Stimulated activated CD4-positive, alpha-beta T cell treated with anti-CD3 and anti-CD28 coated beads, Interleukin-15, amount 100 ng/mL, for 1 hour (primary cell): ENCODE data around the gene JADE2.

Experiments used
- DNase-seq, 2 donors: peaks; one replicate each; pipeline ENCODE4 v3.0.0-alpha.2; 2020; ENCODE audit warnings: low read depth in 1 of 2, low spot score in 1 of 2

Gene JADE2

DNA sequence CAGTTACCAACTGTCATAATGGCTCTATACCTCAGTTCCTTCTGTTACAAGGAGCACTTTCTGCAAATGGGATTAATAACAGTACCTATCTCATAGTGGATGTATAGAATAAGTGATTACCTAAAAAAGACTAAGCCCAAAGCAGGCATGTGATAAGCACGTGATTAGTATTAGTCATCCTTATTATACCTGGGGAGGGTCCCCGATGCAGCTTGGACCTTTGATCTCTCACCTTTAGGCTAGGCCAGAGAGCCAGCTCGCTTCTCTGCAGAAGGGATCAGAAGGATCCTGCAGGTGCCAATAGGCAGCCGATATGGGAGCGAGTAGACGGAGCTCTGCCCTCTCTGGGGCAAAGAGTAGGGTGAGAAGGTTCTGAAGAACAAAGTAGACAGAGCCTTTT is 4.0 kb downstream of the JADE2 start:
- no peak for DNase-seq

DNA sequence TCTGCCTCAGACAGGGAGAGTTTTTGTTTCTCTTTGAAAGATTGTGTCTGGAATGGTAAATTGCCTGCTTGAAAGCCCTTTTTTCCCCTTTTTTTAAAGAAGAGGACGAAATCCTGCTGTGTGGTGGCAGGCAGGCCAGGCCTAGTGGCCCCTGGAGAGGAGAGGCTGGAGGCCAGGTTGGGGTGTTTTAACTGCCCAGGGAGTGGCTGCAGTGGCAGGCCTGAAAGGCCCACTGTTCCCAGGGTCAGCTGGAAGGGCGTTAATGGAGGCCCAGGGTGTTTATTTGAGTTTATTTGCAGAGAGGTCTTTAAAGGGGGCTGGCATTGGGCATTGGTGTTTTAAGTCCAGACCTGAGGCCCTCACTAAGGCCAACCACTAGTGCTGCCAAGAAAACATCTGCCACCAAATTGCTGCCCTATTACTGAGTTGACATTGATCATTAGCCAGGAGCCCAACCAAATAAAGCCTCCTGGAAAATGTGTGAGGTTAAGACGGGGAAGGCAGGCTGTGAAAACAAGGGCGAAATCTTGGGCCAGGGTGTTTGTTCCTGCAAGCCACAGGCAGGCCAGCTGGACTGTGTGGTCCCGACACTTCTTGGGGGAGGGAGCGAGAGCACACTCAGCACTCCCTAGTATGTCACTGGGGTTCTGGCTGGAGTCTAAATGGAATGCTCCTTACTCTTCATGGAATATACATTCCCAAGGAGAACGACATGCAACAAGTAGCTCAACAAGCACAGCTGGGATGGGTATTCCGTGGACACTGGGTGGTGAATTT is 5.0 kb downstream of the JADE2 start:
- DNase-seq: no peak

DNA sequence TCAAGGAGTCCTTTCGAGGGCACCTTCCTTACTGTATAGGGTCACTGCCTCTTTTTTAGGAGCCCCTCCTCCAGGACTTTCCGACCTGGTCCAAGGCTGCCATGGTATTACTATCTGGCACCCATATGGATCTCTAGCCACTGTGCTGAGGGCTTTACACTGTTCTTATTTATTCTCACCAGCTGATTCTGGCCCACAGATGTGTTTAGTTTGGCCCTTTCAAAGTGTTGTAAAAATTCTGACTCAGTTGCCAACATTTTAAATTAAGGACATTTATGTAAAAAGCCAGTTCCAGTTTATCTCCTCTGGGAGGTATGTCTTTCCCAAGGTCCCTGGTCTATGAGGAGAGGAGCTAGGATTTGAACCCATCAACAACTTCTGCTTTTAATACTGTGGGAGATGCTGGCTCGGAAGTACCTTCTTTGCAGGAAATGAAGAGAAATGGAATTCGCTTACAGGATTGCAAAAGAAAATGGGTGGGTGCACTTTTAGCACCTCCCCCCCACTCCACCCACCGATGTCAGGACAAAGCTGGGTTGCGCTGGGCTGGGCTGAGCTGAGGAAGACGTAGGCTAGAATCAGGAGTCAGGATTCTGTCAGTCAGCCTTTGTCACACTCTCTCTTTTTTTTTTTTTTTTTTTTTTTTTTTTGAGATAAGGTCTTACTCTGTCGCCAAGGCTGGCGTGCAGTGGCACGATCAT is 7.8 kb downstream of the JADE2 start:
- DNase-seq: no peak

DNA sequence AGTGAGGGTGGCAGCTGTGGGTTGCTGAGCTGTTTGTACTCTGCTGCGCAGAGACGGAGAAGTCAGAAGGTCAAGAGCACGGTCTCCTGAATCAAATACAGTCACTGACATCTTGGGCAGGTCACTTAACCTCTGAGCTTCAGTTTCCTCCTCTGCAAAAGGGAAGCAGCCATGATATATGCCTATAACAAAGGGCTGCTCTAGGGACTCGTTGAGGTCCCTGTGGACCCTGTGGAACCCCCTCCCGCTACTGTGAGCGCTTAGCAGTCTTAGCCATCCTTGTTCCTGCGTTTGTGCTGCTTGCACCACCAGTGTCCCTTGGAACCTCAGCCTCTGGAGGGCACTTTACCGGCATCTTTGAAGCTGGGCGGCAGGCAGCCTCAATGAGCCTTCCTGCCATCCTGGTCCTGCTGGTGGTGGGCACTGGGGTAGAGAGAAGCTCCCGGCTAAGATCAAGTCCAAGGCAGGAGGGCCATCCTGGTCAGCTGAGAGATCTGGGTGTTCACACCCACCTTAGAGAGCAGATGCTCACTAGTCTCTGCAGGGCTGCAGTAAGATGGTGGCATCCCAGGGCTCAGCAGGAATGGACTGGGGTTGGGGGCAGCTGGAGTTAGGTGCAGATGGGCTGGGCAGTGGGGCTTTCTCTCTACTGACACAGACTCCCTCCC is 8.7 kb downstream of the JADE2 start:
- no peak for DNase-seq

DNA sequence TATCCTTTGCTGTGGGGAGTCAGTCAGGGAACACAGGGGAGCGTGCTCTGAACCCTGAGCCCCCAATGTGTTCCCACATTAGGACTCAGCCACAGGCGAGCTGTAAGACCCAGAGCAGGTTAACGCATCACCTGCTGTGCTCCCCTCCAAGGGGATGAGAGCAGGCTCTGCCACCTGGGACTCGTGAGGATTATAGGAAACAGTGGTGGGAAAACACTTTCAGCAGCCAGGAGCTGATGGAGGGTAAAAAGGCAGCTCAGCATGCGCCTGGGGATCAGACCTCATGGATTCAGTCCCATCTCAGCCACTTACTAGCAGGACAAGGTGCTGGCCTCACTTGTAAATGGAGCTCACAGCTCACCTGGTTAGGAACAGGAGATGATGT is 9.2 kb downstream of the JADE2 start:
- no peak for DNase-seq

DNA sequence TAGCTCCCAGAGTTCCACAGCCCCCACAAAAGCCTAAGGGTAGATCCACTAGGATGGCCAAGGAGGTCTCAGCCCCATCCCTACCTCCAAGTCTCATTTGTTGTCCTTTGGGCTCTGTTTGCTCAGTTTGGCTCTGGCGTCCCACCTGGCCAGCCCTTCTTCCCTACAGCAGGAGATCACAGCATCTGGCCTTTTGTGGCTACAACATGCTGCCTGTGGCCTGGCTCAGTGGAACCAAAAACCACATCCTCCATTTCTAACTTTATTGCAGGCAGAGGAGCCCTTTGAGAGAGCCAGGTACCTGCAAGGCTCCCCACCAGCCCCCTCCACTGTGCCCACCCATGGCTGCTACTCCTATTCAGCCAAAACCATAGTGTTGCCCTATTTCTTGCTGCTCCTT is 11.4 kb downstream of the JADE2 start:
- DNase-seq: no peak

DNA sequence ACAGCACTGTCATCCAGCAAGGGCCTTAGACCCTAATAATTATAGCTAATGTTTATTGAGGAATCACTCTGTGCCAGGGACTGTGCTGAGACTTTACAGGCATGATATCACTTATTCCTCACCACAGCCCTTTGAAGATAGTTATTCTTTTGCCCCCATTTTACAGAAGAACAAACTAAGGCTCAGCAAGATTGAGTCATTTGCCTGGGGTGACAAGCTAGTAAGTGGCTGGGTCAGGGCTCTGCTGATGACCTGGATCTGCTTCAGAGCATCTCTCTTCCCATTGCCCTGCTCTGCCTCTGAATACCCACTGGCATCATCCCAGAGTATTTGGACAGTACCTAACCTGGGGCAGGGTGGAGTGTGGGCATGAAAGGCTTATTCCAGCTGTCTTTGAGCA is 11.8 kb downstream of the JADE2 start:
- DNase-seq: no peak

DNA sequence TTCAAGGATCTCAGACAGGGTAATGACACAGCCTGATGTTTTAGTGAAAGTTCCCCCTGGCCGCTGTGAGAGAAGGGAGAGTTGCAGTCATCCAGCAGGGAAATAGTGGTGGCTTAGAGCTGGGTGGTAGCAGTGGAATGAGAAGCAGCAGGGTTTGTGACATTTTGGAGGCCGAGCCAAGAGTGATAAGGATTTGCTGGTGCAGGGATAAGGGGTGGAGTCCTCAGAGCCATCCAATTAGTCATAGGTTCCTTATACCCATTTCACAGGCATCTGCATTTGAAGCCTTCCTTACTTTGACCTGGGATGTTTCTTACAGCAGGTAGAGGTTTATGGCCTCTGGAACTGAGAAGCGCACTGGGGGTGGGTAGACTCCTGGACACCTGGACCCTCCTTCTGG is 12.8 kb downstream of the JADE2 start:
- DNase-seq: no peak

DNA sequence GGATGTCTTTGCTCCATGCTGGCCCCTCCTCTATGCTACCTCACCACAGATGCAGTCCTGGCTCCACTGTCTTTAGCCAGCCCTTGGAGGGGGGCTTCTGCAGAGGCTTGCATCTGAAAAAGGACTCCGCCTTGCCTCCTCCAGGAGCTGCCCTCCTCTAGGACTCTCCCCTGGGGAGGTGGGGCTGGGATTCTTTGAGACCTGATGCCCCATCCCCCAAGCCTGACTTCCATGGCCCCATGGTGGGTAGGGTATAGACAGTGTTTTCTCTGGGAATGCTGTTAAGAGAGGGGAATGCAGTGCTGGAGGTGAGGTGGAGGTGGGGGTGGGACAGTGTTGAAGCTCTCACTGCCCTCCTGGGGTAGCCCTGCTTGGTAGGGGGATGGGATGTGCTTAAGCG is 14.3 kb downstream of the JADE2 start:
- DNase-seq: no peak

DNA sequence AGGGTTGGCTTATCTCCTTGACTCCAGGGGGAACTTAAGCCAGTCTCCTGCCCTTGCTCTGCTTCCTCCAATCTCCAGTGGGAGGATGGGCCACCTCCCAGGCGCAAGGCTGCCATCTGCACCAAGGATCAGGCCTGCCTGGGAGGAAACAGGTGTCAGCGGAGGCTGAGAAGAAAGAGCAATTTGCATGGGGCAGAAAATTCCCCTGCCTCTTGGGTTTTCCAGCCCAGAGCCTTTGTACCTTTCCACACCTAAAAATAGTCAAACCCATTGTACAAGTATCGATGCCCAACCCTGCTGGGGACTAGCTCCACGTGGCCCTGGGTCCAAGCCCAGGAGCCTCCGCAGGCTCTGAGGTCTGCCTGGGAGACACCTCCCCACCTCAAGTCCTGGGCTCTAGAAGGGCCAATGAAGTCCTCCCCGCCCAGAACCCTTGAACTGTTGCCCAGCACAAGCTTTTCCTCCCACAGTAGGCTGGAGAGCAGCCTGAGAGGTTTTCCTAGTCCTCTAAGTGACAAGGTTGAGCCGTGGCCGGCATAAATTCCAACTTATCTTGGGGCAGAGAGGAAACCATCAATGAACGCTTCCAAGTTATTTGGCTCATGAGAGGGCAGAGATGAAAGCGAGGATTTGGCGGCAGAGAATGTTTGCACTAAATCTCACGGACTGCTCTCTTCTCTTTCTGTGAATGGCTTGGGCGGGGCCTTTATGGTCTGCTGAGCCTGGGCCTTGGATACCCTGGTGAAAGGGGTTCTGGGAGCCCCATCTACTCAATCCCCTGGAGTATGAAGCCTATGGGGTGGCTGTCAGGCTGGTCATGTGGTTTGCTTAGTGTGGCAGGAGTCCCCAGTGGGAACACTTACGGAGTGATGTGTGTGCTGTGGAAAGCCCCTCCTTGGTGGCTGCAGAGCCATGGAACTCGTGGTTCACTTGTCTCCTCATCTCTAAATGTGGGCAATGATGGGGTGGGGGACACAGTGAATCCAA is 15.6 kb downstream of the JADE2 start:
- DNase-seq: no peak

DNA sequence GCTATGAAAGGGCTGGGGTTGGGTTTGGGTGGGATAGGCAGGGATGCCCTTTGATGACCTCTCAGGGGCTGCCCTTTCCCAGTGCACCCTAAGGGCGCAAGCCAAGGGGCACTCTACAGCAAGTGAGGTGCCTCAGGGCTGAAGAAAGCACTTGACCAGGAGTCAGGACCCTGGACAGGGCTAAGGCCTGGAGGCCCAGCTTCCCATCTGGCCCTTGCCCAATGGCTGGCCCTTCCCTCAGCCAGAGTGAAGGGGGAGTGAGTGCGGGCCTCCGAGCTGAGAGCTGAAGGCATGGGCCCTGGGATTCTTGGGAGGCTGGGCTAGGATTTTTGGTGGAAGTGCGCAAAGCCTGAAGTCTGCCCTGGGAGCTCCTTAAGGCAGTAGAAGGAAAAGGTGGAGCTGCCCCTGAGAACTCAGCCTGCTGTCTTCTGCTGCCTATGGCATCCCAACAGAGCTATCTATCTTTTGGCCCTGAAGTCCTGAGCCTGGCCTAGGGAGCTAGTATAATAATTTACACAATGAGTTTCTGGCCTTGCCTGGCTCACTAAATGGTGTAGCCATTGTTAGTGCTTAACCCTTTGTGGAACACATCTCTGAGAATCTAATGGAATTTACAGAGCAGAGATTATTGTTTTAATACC is 16.4 kb downstream of the JADE2 start:
- no peak for DNase-seq

DNA sequence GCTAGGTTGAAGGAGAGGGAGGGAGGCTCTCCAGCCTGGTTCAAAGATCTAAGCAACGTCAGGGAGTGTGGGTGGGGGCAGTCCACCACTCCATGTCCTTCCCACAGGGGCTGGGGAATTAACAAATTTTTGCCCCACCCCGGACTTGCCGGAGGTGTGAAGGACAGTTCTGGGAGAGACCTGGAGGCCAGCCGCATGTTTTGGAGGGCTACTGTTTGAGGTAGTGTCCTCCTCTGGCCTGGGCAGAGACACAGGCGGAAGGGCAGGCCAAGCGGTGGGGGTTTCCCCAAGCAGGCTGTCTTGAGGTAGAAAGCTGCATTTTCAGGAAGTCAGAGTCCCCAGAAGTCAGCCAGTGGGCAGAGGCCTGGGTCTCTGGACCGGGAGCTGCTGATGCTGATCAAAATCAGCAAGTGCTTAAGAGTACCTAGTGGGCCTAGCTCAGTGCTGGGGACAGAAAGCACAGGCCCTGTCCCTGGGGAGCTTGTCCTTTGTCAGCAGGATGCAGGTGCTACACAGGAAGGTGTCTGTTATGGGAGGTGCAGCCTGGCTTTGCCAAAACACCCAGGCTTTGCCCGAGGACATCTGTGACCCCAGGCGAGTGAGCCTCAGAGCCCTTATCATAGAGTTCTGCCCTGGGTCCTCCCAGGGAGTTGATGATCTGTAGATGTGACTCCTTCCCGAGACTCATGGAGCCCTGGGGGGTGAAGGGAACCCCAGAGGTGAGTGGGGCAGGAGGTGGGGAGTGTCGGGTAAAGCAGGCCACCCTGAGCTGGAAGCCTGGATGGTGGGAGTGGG is 18.5 kb downstream of the JADE2 start:
- peak in 1 of 2 donors; percentile 15 for DNase-seq

DNA sequence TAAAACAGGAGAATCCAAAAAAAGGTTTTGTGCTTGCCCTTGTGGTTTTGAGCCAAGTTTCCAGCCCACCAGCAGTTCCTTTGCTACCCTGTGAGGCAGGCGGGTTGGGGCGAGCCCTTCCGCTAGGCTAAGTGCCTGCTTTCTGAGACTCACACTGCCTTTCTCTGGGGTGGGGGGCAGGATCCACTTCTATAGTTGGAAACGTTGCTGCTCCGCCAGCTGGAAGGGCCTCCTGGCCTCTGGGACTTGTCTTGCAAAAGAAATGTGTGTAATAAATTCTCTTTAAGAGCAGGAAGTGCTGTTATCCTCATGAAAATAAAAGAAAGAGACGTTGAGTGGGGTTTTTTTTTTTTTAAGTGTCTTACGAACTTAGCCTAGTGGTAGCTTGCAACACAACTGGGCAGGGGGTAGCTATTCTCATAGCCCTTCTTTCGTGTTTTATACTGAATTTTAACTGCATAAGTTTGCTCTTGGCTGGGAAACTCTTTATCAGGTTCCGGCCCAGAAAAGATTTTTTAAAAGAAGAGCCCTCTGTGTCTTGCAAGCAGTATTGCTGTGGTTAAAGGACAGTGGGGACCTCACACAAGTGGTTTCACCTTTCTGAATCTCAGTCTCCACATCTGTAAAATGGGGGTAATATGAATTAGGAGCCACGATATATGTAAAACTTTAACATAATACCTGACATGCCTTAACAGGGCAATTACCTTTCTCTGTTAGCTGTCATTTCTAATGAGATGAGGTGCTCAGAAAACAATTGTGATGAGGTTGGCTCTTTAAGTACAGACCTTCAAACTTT is 19.8 kb downstream of the JADE2 start:
- no peak for DNase-seq

DNA sequence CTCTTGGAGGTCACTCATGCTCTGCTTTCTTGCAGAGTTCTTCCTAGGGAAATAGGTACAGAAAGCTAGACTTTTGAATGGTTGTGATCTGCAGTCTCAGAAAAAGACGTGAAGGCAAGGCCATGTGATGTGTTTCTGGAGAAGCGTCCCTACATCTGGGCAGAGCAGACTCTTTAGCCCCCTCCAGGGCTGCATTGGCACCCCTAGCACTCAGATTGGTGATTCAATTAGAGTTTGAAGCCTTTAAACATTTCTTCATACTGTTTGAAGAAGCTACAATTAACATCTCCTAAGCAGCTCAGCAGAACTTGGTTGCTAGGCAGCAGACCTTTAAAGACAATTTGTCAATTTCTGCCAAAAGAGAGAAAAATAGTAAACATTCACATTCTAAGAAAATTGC is 21.6 kb downstream of the JADE2 start:
- DNase-seq: no peak

DNA sequence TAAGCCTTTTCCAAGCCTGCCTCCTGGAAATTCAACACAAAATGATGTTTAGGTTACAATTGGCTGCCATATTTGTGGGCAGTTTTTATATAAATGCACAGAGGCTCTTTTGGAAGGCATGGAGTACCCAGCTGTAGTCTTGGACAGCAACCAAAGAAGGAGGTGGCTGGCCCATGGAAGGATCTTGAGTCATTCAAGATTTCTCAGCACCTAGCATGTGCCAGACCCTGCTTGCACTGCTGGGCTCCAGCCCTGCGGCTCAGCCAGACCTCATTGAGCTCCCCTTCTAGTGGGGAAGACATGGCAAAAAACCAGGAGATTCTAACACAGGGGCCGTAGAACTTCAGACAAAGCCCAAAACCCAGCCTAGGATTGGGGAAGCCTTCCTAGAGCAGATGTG is 22.1 kb downstream of the JADE2 start:
- DNase-seq: no peak

DNA sequence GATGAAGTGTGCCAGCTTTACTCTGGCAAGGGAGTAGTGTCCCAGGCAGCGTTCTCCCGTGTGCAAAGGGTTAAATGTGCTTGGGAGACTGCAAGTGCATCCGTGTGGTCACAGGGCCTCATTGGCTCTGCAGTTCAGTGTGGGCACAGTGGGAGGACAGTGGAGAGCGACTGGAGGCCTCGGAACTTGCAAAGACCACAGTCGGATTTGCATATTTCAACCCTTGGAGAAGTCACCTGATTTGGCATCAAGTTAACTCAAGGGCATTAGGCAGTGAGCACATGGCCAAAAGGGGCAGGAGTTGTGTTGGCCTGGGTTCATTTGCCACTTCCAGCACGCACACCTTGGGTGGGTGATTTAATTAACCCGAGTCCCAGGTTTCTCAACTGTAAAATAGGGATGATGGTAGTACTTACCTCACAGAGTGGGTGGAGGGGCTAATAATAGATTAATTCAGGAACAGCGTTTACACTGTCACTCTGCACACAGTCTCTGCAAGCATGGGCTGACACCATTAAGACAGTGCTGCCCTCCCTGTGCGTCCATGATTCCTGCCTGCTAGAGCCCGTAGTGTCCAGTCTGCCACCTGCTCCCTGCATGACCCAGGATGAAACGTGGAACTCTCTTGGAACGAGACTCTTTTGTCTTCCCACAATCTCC is 22.7 kb downstream of the JADE2 start:
- DNase-seq: no peak

DNA sequence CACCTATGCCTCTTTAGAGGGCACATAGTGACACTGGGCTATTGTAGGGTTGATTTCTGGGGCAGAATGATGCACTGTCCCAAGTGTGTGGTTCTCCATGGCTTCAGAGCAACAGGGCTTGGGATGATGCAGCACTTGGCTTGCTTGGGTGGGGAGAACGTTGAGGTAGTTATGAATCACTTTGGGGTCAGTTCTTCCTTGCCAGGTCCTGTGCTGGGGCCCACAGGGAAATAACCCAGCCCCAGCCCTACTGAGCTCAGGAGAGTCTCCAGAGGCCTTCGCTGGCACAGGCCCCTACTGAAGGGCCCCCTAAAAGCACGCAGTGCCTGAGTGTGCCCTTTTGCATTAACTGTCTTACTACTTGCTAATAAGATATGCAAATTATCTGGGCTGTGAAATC is 24.2 kb downstream of the JADE2 start:
- DNase-seq: no peak
